ENCODE results near the gene ACP3. TPM values are rescaled to one million over a fixed set of nuclear protein-coding genes. Genes with fewer than 3 reads are reported as not detected.

The ACP3 gene
- total RNA-seq, 1 experiment from 2014 or later = 14.6 TPM

DNA sequence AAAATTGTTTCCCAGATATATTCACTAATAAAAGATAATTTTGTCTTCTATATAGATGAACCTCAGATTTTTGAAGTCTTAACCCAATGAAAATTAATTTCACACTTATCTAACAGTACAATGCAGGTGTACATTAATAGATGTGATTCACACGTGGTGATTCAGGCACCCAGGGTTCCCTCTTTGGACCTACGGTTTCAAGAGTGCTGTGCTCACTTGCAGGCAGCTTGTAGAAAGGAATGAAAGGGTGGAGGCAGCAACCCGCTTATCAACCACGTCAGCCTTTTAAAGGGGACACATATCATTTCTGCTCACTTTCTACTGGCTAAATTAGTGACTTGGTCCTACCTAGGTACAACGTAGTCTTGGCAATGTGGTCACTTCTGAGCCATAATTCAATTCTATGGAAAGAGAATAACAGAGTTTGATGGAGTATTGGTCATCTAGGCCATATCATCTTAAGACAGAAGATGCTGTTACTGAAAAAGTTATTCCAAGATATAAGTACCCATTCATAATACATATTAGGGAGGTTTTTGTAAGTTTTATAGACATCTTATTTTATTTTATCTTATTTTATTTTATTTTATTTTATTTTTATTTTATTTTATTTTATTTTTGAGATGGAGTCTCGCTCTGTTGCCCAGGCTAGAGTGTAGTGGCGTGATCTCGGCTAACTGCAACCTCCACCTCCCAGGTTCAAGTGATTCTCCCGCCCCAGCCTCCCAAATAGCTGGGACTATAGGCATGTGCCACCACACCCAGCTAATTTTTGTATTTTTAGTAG is 37.9 kb downstream of the ACP3 start:
- no peak overlapping the region for H3K27ac ChIP-seq (ENCODE audit: low read depth, low read length, poor library complexity, severe bottlenecking)
- H3K36me3 ChIP-seq (ENCODE audit: insufficient read depth, low read length, poor library complexity, severe bottlenecking) = no peaks in the 10 kb centered on the region
- no peak for DNase-seq (ENCODE audit: low spot score)
- ChIA-PET POLR2A (ENCODE audit: low non-redundant PET) (no interaction called here), CTCF (interaction anchor here (1.0 kb wide), 1 partner anchor 44 kb away, joined by 4 read pairs; no protein-coding TSS in a partner anchor)
- H3K4me3 ChIP-seq (ENCODE audit: low read depth, low read length, poor library complexity, severe bottlenecking) = no peak overlapping the region
- BruUV-seq (replicated peaks) = no TSS peak
- no peaks in the 10 kb centered on the region for H3K27me3 ChIP-seq (replicated peaks; ENCODE audit: insufficient read depth, low read depth, low read length, poor library complexity)
- no peaks in the 10 kb centered on the region for H3K4me1 ChIP-seq (ENCODE audit: insufficient read depth, low read length, poor library complexity, severe bottlenecking)
- intact Hi-C loops (cut with micrococcal nuclease; ENCODE audit: unreplicated experiment) = no loop called here
- TF ChIP-seq, protein P1, sequence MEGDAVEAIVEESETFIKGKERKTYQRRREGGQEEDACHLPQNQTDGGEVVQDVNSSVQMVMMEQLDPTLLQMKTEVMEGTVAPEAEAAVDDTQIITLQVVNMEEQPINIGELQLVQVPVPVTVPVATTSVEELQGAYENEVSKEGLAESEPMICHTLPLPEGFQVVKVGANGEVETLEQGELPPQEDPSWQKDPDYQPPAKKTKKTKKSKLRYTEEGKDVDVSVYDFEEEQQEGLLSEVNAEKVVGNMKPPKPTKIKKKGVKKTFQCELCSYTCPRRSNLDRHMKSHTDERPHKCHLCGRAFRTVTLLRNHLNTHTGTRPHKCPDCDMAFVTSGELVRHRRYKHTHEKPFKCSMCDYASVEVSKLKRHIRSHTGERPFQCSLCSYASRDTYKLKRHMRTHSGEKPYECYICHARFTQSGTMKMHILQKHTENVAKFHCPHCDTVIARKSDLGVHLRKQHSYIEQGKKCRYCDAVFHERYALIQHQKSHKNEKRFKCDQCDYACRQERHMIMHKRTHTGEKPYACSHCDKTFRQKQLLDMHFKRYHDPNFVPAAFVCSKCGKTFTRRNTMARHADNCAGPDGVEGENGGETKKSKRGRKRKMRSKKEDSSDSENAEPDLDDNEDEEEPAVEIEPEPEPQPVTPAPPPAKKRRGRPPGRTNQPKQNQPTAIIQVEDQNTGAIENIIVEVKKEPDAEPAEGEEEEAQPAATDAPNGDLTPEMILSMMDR (conservative IDR thresholded peaks at IDR 0.05; ENCODE audit: low read depth, low read length) = no peak
- TF ChIP-seq EZH2 (IDR thresholded peaks at IDR 0.05; ENCODE audit: borderline replicate concordance, low read depth, low read length, poor library complexity, severe bottlenecking) = no peak
- no peaks in the 10 kb centered on the region for H3K9me3 ChIP-seq (ENCODE audit: low read depth, low read length, poor library complexity, severe bottlenecking)

DNA sequence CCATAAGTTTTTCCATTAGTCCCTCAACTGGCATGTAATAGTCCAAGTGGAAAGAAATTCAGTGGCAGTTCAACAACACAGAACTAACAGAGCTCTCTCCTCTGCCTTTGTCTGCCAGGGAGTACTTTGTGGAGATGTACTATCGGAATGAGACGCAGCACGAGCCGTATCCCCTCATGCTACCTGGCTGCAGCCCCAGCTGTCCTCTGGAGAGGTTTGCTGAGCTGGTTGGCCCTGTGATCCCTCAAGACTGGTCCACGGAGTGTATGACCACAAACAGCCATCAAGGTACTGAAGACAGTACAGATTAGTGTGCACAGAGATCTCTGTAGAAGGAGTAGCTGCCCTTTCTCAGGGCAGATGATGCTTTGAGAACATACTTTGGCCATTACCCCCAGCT is 39.4 kb downstream of the ACP3 start:
- CTCF ChIA-PET = no interaction called here
- H3K27ac ChIP-seq (ENCODE audit: low read depth, low read length, poor library complexity, severe bottlenecking) = no peak overlapping the region
- H3K9me3 ChIP-seq (ENCODE audit: low read depth, low read length, poor library complexity, severe bottlenecking) = no peaks in the 10 kb centered on the region
- no peak overlapping the region for H3K4me3 ChIP-seq (ENCODE audit: low read depth, low read length, poor library complexity, severe bottlenecking)
- no peaks in the 10 kb centered on the region for H3K4me1 ChIP-seq (ENCODE audit: insufficient read depth, low read length, poor library complexity, severe bottlenecking)
- TF ChIP-seq, protein P1 (conservative IDR thresholded peaks at IDR 0.05; ENCODE audit: low read depth, low read length) = no peak
- TF ChIP-seq EZH2 (IDR thresholded peaks at IDR 0.05; ENCODE audit: borderline replicate concordance, low read depth, low read length, poor library complexity, severe bottlenecking) = no peak
- POLR2A ChIA-PET (ENCODE audit: low non-redundant PET) = no interaction called here
- no peak for DNase-seq (ENCODE audit: low spot score)
- no peaks in the 10 kb centered on the region for H3K36me3 ChIP-seq (ENCODE audit: insufficient read depth, low read length, poor library complexity, severe bottlenecking)
- no TSS peak for BruUV-seq (replicated peaks)
- intact Hi-C loops (cut with micrococcal nuclease; ENCODE audit: unreplicated experiment) = no loop called here
- no peaks in the 10 kb centered on the region for H3K27me3 ChIP-seq (replicated peaks; ENCODE audit: insufficient read depth, low read depth, low read length, poor library complexity)

DNA sequence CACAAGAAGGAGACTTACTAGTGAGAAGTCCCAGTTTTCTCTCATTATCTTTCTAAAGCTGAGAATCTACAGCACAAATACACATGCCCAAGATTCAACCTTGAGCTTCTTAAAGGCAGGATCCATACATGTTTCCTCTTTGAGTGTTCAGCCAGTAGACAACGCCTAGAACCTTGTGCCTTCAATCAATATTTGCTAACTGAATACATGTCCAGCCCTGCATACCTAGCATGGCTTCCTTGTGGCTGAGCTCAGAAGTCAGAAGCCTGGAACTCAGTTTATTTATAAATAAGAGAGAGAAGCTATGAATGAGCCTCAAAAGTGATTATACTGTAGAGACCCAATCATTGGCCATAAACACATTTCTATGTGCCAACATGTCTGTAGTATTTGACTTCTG is 43.5 kb downstream of the ACP3 start:
- BruUV-seq (replicated peaks) = no TSS peak
- CTCF ChIA-PET = no interaction called here
- no peaks in the 10 kb centered on the region for H3K36me3 ChIP-seq (ENCODE audit: insufficient read depth, low read length, poor library complexity, severe bottlenecking)
- intact Hi-C loops (cut with micrococcal nuclease; ENCODE audit: unreplicated experiment) = no loop called here
- H3K4me3 ChIP-seq (ENCODE audit: low read depth, low read length, poor library complexity, severe bottlenecking) = no peak overlapping the region
- no peak for TF ChIP-seq EZH2 (IDR thresholded peaks at IDR 0.05; ENCODE audit: borderline replicate concordance, low read depth, low read length, poor library complexity, severe bottlenecking)
- TF ChIP-seq, protein P1 (conservative IDR thresholded peaks at IDR 0.05; ENCODE audit: low read depth, low read length) = no peak
- no peak overlapping the region for H3K27ac ChIP-seq (ENCODE audit: low read depth, low read length, poor library complexity, severe bottlenecking)
- no peaks in the 10 kb centered on the region for H3K9me3 ChIP-seq (ENCODE audit: low read depth, low read length, poor library complexity, severe bottlenecking)
- DNase-seq (ENCODE audit: low spot score) = no peak
- POLR2A ChIA-PET (ENCODE audit: low non-redundant PET) = interaction anchor here (0.5 kb wide), 1 partner anchor 12 kb away, joined by 3 read pairs; no protein-coding TSS in a partner anchor
- H3K27me3 ChIP-seq (replicated peaks; ENCODE audit: insufficient read depth, low read depth, low read length, poor library complexity) = no peaks in the 10 kb centered on the region
- H3K4me1 ChIP-seq (ENCODE audit: insufficient read depth, low read length, poor library complexity, severe bottlenecking) = no peaks in the 10 kb centered on the region
